ENCODE measurements around the gene PTPMT1.

DNA sequence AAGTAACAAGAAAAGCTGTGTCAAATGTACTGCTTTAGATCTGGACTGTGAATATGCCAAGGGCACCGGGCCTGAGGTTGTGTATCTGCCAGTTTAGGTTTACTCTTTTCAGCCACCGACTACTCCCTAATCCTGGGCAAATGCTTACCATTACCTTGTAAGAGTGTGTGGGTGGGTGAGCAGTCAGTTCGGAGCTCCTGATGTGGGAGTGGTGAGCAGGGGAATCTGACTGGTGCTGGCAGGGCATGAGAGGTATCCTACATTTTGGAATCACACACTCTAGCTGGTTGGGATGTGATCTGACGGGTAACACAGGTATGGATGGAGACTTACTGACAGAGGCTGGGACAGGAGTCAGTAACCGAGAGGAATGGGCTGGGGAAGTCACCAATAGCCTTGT, 18.4 kb downstream of the PTPMT1 start:
- TF ChIP-seq YY1 (IDR thresholded peaks at IDR 0.05; ENCODE audit: insufficient read depth, insufficient read length): no peak
- TF ChIP-seq SUZ12 (IDR thresholded peaks at IDR 0.05; ENCODE audit: extremely low read depth, insufficient read depth, insufficient read length): no peak
